ENCODE measurements around the gene CHD5.
A peak's percentile ranks its signal among the peaks of the same experiment; 100 is the strongest.
"Not testable (repeated sequence)": the region's sequence is repeated elsewhere in the genome, so short reads cannot be mapped to it uniquely, and the experiment has no call there.

Gene CHD5

DNA sequence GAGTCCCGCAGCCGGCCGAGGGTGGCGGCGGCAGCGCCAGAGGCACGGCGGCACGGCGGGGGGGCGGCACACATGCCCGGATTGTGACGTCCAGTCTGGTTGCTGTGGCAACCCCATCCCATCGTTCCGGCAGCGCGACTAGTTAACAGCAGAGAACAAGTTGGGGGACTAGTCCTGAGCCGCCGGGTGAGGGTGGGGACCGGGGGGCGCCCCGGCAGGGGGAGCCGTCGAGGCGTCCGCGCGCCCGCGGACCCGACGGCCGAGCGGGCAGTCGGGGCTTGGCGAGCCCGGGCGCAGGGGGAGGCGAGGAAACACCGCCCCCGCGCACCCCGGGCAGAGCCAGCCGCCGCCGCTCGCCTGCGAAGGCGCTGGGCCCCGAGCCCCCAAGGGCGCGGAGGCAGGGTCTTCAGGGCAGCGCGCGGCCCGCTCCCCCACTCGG, at the start of gene CHD5:
CHD5 (minus strand) TSS at position 54 of the 439 bp plus-strand sequence. CDS start 298 bp downstream, outside the sequence.
- no peak for DNase-seq (ENCODE audit: low spot score)

DNA sequence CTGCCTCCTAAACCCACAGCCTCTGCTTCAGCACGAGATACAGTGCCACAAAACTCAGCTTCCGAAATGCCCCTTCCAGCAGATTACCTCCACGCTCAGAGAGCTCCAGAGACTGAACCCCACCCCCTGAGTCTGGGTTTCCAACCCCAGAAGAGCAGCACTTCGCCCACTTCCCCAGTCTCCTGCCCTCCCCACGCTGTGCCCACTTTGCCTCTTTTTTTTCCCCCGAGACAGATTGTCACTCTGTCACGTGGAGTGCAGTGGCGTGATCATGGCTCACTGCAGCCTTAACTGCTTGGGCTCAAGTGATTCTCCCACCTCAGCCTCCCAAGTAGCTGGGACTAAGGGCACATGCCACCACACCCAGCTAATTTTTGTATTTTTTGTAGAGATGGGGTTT, 45.5 kb upstream of the CHD5 start:
- no peak for DNase-seq (ENCODE audit: low spot score)

DNA sequence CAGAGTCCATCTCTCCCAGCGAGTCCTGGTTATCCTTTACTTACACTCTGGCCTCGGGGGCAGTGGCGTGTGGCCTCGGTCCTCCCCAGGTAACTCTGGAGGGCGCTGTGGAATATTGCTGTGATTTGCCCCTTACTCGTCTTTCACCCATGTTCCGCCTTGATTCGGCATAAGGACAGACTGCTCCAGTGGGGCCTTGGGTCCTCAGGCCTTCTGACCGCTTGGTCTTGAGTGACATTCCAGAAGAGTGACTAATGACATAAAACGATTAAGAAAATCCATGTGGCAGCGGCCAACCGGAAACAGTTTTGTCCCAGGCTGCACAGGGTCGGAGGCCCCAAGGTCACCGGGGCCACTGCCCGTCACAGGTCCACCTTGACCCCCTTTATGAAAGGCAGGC, 44.6 kb upstream of the CHD5 start:
- no peak for DNase-seq (ENCODE audit: low spot score)

DNA sequence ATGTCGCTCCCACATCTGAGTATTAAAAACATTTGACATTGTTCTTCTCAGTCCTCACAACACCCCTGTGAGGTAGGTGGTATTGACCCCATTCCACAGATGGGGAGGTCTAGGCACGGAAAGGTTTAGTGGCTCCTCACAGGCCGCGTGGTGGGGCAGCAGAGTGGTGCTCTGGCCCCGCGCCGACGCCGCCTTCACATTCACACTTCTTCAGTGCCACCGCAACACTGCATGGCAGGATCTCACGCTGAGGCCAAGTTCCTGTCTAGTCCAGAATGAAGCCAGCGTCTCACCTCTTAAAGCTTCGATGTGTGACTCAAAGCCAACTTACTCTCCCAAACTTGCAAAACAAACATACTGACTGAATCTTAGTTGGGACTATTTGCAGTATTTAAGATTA, 43.5 kb upstream of the CHD5 start:
- no peak for DNase-seq (ENCODE audit: low spot score)

DNA sequence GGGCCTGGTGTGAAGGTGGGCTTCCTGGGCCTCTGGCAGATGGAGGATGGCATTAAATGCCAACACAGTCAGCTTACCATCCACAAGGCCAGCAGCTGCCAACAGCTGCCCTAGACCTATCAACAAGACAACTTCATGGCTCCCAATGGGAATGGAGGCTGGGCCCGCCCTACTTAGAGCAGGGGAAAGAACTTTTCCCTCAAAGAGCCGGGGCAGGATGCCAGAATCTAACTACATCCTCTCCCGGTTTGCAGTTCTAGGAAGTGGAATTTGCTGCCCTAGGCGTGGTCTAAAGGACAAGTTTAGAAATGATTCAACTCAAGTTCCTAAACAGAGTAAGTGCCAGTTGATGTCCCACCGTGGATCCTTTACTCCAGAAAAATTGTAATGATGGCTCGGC, 42.5 kb upstream of the CHD5 start:
- no peak for DNase-seq (ENCODE audit: low spot score)

DNA sequence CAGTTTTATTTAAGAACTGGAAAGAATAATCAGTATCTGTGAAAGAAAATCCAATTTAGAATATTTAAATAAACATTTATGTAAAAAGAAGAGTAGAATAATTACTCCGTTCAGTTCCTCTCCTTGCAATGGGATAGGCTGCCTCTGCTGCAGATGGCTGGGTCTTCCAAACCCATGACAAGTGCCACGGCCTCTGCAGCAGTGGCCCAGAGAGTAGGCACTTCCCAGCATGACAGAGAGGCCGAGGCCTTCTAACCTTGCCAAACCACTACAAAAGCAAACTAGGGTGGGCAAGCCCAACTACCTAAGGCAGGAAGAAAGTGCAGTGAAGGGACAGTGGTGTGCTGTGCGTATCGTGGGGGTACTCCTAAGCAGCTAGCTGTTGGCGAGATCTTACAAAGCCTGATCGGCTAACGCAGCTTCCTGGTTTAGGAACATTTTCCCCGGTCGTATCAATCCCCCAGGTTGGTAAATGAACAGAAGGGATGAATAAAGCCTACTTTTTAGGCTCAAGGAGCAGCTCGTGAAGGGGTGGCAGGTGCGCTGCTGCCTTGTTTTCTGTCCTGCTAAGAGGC, 41.2 kb upstream of the CHD5 start:
- DNase-seq (ENCODE audit: low spot score), result no peak

DNA sequence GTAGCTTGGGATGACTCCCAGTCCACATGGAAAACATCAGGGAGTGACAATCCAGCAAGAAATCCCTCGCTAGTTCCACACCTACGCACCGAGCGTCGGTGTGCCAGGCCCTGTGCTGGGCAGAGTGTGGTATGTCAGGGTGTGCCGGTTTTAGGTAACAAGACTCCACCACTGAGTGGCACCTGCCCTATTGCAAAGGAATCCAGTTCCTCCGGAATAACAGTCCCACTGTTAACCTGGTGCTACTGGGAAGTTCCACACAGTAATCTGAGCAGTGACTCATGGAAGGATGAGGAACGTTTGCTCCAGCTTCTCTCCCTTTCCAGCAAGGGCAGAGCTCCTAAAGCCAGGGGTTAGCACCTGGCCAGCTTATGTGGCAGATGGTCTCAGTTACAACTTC, 40.1 kb upstream of the CHD5 start:
- DNase-seq (ENCODE audit: low spot score), result no peak

DNA sequence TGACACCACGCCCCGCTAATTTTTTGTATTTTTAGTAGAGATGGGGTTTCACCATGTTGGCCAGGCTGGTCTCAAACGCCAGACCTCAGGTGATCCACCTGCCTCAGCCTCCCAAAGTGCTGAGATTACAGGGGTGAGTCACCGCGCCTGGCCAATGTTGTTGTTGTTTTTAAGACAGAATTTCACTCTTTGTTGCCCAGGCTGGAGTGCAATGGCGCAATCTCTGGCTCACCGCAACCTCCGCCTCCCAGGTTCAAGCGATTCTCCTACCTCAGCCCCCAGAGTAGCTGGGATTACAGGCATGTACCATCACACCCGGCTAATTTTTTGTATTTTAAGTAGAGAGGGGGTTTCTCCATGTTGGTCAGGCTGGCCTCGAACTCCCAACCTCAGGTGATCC, 39.5 kb upstream of the CHD5 start:
- not testable (repeated sequence) for DNase-seq (ENCODE audit: low spot score)

DNA sequence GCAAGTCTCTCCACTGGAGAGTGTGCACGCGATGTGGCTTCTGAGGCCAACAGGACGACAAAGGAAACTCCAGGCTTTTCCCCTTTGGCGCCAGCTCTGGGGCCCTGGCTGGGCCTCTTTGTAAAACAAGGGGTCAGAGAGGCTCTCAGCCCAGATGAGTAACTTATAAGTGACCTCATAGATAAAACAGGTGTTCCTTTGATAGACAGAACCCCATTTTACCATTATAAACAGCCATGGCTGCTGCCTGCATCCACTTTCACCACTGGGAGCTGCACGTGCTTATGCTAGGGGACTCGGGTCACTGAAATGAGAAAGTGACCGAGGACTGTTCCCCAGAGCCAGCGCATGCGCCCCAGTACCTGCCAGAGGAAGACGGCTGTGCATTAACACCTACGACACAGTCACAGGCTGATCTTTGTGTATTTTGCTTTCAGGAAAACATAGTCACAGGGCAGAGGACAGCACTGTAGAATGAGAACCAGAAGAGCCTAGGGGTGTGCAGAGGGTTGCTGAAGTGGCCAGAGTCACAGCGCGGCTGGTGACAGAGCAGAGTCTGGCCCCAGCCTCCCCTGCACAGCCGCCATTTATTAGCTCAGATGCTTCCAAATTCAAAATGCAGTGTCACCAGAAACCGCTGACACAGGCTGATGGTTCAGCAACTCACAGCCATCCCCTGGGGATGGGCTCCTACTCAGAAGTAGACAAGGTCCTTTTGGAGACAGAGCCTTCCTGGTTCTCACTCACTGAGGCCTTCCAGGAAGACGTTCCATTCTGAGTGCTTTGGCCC, 38.4 kb upstream of the CHD5 start:
- no peak for DNase-seq (ENCODE audit: low spot score)

DNA sequence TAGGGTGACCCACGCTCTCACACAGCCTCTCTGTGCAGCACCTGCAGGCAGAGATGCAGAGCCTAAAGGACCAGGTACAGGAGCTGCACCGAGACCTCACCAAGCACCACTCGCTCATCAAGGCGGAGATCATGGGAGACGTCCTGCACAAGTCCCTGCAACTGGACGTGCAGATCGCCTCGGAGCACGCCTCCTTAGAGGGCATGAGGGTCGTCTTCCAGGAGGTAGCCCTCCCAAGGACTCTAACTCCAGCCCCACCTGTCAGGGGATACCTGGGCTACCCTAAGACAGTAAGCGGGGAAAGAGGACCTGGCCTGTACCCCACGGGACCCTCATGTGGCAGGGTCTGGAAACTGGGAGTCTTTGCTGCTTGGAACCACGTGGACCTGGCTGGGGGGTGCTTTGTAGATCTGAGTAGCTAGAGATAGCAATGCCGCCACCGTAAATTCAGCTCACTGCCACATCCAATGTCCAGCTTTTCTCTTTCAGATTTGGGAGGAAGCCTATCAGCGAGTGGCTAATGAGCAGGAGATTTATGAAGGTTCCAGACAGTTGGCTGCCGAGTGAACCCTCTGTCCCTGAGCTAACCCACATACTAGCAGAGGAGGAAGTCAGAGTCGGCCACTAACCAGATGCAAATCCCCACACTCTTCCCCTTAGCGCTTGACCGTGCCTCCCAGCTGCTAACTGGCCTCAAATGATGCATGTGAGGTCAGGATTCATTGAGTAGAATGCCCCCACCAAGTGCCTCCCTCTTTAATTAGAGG, 32.3 kb upstream of the CHD5 start:
- DNase-seq (ENCODE audit: low spot score), result no peak

DNA sequence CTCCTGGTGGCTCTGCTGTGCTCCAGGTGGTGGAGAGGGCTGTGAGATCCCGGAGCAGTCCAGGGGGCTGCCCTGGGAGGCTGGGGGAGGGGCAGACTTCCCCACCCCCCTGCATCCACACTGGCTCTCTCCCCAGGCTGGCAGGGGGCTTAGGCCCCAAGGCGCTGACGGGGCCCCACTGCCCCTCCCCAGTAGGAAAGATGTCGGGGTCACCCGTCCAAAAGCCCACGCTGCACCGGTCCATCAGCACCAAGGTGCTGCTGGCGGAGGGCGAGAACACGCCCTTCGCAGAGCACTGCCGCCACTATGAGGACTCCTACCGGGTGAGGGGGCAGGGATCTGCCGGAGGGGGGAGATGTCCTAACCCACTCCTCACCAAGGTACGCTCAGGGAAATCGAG, 31.6 kb upstream of the CHD5 start:
- DNase-seq (ENCODE audit: low spot score), result no peak

DNA sequence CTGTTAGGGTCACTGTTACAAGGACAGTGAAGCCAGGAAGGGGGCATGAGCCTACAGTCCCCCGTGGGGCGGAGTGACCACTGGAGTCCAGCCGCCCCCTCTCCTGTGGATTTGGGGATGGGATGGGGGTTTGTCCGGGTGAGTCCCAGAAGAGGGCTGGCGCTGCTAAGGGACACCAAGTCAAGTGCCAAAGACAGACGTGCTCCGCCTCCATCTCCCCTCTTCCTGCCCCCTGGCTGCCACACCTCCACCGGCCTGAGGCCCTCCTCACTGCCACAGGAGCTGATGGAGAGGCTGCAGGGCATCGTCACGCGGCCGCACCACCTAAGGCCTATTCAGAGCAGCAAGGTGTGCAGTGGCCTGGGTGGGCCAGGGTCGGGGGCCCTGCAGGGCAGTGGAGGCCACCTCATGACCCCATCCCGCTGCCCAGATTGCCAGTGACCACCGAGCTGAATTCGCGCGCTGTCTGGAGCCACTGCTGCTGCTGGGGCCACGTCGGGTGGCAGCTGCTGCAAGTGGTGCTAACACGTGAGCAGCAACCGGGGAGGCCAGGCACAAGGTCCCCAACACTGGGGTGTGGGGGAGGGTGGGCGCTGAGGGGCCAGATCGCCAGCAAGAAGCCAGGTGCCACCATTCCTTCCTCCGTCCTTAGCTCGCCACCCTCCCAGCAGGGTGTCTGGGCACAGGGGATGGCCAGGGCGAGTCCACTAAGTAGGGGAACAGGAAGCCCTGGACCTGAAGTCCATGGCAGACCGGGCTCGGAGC, 30.7 kb upstream of the CHD5 start:
- DNase-seq (ENCODE audit: low spot score), result no peak

DNA sequence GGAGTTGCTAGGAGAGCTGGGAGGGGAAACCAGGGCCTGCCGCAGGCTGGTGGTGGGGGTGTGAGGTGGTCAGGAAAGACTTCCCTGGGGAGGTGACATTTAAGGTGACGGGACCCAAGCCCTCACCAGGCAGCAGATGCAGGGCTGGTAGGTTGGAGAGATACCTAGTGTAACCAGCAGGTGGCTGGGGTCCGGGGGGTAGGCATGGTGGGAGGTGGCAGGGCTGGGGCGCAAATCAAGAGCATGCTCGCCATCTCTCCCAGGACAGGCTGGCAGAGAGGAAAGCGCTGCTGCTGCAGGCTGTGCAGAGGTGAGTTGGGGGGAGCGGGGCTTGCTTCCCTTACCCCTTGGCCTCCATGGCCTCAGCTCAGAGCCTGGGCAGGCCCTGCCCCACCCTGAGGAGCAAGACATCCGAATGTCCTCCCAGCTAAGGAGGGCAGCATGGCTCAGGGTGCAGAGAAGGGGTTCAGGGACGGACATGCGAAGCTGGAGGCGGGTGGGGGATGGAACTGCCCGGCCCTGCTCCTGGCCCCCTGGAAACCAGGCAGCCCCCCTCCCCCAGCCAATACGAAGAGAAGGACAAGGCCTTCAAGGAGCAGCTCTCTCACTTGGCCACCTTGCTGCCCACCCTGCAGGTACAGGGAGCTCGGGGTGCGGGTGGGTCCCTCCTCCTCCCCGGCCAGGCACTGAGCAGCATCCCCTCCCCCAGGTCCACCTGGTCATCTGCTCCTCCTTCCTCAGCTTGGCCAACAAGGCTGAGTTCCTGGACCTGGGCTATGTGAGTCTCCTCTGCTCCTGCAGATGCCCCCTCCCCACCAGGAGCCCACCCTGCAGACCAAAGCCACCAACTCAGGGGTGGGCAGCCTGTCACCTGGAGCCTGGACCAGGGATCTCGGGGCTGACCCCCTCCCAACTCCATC, 29.8 kb upstream of the CHD5 start:
- DNase-seq (ENCODE audit: low spot score), result no peak

DNA sequence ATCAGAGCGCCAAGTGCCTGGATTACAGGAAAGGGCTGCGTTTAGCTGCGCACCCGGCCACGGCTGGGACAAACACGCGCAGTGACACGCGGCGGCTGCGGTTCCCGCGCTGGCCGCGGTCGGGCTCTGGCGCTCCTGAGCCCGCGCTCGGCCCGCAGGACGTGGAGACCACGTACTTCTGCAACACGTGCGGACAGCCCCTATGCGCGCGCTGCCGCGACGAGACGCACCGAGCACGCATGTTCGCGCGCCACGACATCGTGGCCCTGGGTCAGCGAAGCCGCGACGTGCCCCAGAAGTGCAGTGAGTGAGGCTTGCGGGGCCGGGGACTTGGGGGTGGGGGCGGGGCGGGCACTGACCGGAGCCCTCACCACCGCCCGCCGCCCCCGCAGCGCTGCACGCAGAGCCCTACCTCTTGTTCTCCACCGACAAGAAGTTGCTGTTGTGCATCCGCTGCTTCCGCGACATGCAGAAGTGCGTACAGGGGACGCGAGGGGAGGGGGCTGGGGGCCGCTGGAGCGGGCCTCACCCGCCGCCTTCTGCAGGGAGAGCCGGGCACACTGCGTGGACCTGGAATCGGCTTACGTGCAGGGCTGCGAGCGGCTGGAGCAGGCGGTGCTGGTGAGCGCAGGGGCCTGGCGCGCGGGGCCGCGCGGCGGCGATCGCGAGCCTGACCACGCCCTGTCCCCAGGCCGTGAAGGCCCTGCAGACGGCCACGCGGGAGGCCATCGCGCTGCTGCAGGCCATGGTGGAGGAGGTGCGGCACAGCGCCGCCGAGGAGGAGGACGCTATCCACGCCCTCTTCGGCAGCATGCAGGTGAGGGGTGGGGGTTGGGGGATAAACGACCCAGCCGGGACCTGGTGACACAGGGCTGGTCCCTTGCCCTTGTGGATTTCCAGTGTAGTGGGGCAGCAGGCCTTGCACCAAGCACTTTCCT, 28.9 kb upstream of the CHD5 start:
- peak; percentile 85 for DNase-seq (ENCODE audit: low spot score)

DNA sequence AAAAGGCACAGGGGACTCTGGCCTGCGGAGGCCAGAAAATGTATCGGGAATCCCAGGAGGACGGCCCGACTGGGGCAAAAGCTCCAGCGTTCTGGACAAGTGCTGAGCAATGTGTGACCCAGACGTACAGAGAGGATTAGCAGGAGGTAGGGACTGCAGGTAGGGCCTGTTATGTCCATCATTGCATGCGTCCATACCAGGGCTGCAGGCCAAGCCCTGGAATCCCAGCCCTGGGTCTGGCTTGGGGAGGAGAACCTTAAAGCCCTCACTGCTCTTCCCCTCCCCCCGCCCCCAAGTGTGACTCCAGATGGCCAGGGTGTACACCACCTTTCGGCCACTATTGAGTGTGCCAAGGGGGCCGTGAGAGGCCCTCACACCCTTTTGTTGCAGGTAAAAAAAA, 27.8 kb upstream of the CHD5 start:
- DNase-seq (ENCODE audit: low spot score), result no peak

DNA sequence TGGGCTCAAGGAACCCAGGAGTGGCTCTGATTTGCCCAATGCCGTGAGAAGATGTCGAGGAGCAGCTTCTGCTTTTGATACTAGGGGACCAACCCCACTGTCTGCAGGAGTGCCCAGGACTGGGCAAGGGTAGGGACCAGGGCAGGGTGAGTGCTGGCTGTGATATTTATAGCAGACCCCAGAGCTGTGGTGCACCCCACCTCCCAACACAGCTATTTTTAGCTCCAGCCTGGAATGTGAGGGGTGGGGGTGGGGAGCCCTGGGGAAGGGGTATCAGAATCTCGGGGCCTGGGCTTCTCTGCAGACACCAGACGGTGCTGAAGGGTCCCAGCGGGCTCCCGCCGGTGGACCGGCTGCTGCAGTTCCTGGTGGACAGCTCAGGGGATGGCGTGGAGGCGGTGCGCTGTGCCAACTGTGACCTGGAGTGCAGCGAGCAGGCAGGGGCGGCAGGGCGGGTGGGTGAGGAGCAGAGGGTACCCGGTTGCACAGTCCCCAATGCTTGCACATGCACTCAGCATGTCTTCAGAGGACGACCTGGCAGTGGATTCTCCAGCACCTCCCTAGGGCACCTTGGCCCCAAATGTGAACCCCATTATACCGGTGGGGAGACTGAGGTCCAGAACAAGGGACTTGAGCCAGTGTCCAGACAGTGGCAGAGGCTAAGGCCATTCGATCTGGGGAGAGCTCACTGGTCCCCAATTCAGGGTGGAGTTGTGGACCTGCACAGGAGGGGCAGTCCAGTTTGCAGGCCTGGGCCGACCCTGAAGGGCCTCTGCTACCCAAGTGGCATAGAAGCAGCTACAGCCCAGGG, 27.2 kb upstream of the CHD5 start:
- no peak for DNase-seq (ENCODE audit: low spot score)

DNA sequence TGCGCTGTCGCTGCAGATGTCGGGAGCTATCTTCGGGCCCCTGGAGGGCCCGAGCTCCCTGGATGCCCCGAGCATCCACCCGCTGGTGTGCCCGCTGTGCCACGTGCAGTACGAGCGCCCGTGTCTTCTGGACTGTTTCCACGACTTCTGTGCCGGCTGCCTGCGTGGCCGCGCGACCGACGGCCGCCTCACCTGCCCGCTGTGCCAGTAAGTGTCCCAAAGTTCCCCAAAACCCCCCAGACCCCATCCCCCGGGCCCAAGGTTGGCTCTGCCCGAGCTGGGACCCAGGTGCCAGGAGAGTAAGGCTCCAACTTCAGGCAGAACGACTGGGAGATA, 26.4 kb upstream of the CHD5 start:
- no peak for DNase-seq (ENCODE audit: low spot score)

DNA sequence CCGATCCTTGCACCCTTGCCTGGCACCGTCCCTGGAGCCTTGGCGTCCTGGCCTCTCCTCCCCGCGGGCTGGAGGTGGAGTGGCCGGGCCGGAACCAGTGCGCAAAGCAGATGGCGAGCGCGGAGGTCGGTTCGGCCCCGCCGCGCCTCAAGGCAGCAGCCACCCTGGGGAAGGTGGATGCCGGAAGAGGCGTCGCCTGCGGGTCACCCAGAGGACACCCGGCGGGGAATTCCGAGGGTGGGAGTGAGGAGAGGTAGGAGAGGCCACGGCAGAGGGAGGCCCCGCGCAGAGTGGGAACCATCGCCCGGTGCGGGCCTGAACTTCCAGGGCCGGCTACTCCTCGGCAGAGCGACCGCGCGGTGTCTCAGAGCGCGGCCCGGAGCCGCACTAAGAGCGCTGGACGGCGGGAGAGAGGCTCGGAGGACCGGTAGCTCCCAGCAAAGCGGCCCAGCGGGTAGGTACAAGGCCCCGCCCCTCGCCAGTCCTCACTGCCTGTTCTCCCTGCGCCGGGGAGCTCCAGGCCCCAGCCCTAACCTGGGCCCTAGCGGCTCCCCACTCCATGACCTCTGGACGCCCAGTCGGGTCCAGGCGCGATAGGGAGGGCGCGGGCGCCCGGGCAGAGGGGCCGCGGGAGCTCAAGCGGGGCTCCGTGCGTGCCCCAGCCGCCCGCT, 25.9 kb upstream of the CHD5 start, which contains the start of gene RNF207:
RNF207 (plus strand) TSS at position 271 of the 671 bp plus-strand sequence. CDS start 417 bp downstream, outside the sequence.
- peak; percentile 75 for DNase-seq (ENCODE audit: low spot score)

DNA sequence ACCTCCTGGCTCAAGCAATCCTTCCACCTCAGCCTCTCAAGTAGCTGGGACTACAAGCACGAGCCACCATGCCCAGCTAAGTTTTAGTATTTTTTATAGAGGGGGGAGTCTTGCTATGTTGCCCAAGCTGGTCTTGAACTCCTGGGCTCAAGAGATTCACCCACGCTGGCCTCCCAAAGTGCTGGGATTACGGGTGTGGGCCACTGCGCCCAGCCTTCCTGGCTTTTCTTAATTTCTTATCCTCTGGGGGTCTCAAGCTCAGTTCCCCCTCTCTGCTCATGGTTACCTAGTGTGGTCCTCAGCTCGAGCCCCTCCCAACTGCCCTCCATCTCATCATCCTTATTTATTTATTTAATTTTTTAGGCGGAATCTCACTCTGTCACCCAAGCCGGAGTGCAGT, 22.1 kb upstream of the CHD5 start:
- no peak for DNase-seq (ENCODE audit: low spot score)

All from GM03348 (cell line).